Sigmoid colon (tissue), 7 donors: ENCODE measurements around the gene TSKU. TPM values are rescaled to one million over a fixed set of nuclear protein-coding genes. Genes with fewer than 3 reads are reported as not detected.
A peak's percentile ranks its signal among the peaks of the same experiment; 100 is the strongest.

Experiments used
- DNase-seq: peaks from one replicate; pipeline ENCODE4 v3.0.0-alpha.2; 2019
- H3K27ac ChIP-seq, 4 donors: fragments of 200-600 bp; sonication (generic); one replicate each; pipeline ENCODE4 v1.5.1; 2016 to 2019; ENCODE audit warnings: mild to moderate bottlenecking in 1 of 4
- H3K27me3 ChIP-seq, 3 donors: fragments of 200-600 bp; sonication (generic); one replicate each; pipeline ENCODE4 v1.5.1; 2019; ENCODE audit warnings: mild to moderate bottlenecking in 1 of 3
- H3K36me3 ChIP-seq, 4 donors: fragments of 200-600 bp; sonication (generic); one replicate each; pipeline ENCODE4 v1.5.1; 2016 to 2019
- H3K4me1 ChIP-seq, 4 donors: fragments of 200-600 bp; sonication (generic); one replicate each; pipeline ENCODE4 v1.5.1; 2017 to 2019
- H3K4me3 ChIP-seq, 4 donors: fragments of 200-600 bp; sonication (generic); one replicate each; pipeline ENCODE4 v1.5.1; 2017 to 2019; ENCODE audit warnings: mild to moderate bottlenecking in 2 of 4, moderate library complexity in 1 of 4
- H3K9me3 ChIP-seq, 4 donors: fragments of 200-600 bp in 3 of 4; sonication (generic) in 3 of 4; one replicate each; pipeline versions ENCODE4 v1.5.1 to v1.6.1; 2013 to 2019
- CTCF ChIP-seq, 4 experiments: fragments of 450-650 bp in 3 of 4; fragments of 200-600 bp in 1 of 4; IDR thresholded peaks; one replicate each; pipeline ENCODE4 v1.5.1; 2016 to 2019; ENCODE audit warnings: antibody characterized with exemption in 4 of 4, mild to moderate bottlenecking in 3 of 4, moderate library complexity in 2 of 4
- EP300 ChIP-seq, 4 donors: sonication (generic); formaldehyde crosslinking; IDR thresholded peaks; one replicate each; pipeline ENCODE4 v1.6.1; 2017; ENCODE audit warnings: antibody characterized with exemption in 4 of 4
- POLR2A ChIP-seq, 2 donors: fragments of 450-650 bp; IDR thresholded peaks; one replicate each; pipeline ENCODE4 v1.6.1; 2016; ENCODE audit warnings: antibody characterized with exemption in 2 of 2, mild to moderate bottlenecking in 2 of 2, moderate library complexity in 2 of 2
- POLR2AphosphoS5 ChIP-seq, 4 donors: sonication (generic); formaldehyde crosslinking; IDR thresholded peaks; one replicate each; pipeline ENCODE4 v1.6.1; 2017; ENCODE audit warnings: antibody characterized with exemption in 4 of 4
- WGBS, 2 donors: extraction: QIAGEN DNeasy Blood & Tissue Kit; methylation state at CpG; one replicate each; pipeline ENCODE4 v1.1.7; 2013; 5-methylcytosine and 5-hydroxymethylcytosine counted together
- intact Hi-C: fragments of 100-400 bp; cut with DNase I; formaldehyde crosslinking; loops from one replicate; pipeline ENCODE4 v1.15.1; 2023
- polyA plus RNA-seq, 3 donors: library from polyadenylated mRNA; stranded (reverse); fragments of 200-250 nt; gene quantifications; one replicate each; pipeline ENCODE4 v1.2.3, GENCODE V29; 2013
- total RNA-seq, 4 donors: library from RNA; depleted of rRNA; stranded (reverse); fragments of >200 nt; gene quantifications; one replicate each; pipeline ENCODE4 v1.1.0, GENCODE V29; 2016
- donor health status: healthy with polysubstance abuse.
- donor health status: Bipolar disorder and iron deficiency.
- donor health status: healthy.

TSKU gene
- total and polyA plus RNA-seq, 7 donors, result 12.8 to 24.6 (median 20.4) TPM

- WGBS, 2 donors, result 72 to 83% methylated on average over 4 of the region's 4 CpGs
- TF ChIP-seq EP300 (IDR thresholded peaks at IDR 0.05) (no peak), POLR2A (IDR thresholded peaks at IDR 0.05) (no peak), POLR2AphosphoS5 (IDR thresholded peaks at IDR 0.05) (no peak), CTCF (IDR thresholded peaks at IDR 0.05) (no peak)
- Histone ChIP-seq H3K36me3 (no peaks in the 10 kb centered on the region), H3K4me3 (no peak overlapping the region), H3K27me3 (no peaks in the 10 kb centered on the region), H3K4me1 (peaks cover 0 to 13% (median 10%) of the 10 kb centered on the region in 4 donors), H3K27ac (no peak overlapping the region), H3K9me3 (no peaks in the 10 kb centered on the region)
- DNase-seq, result no peak
- intact Hi-C loops, result no loop called here
Observed at GRCh38 chr11:76760236-76760635, 22.9 kb upstream of the TSKU start.

DNA sequence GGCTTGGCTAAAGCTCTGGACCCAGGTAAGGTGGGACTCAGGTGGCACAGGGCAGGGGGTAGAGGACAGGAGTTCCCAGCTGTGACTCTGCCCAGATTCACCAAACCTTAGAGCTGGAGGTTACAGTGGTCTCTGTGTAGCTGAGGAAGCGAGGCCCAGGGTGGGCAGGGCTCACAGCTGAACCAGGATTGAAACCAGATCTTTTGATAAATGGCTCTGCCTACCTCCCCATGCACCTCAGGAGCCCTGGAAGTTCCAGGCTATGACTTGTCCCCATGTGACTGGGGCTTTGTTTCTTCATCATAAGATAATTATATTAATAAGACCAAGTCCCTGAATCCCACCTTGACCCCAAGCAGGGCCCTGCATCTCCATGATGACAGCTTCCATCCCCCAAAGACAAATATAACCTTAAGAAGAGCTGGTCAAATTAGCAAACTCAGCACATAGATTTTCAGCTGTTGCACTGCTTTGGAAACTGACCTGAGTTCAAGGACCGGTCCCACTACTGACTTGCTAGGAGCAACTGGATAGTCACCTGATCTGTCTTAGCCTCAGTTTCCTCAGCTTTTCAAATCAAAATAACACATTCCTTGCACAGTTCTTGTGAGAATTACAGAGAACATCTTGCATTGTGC is 21.3 kb upstream of the TSKU start:
- no peak for TF ChIP-seq EP300 (IDR thresholded peaks at IDR 0.05)
- TF ChIP-seq POLR2A (IDR thresholded peaks at IDR 0.05), result no peak
- no peak for TF ChIP-seq CTCF (IDR thresholded peaks at IDR 0.05)
- TF ChIP-seq POLR2AphosphoS5 (IDR thresholded peaks at IDR 0.05), result no peak
- intact Hi-C loops, result no loop called here
- DNase-seq, result peak; percentile 36
- WGBS, 2 donors, result 92 to 95% methylated on average over 2 of the region's 2 CpGs
- Histone ChIP-seq H3K9me3 (no peaks in the 10 kb centered on the region), H3K27me3 (no peaks in the 10 kb centered on the region), H3K4me3 (no peak overlapping the region), H3K4me1 (peaks cover 0 to 13% (median 10%) of the 10 kb centered on the region in 4 donors), H3K36me3 (no peaks in the 10 kb centered on the region), H3K27ac (no peak overlapping the region)

DNA sequence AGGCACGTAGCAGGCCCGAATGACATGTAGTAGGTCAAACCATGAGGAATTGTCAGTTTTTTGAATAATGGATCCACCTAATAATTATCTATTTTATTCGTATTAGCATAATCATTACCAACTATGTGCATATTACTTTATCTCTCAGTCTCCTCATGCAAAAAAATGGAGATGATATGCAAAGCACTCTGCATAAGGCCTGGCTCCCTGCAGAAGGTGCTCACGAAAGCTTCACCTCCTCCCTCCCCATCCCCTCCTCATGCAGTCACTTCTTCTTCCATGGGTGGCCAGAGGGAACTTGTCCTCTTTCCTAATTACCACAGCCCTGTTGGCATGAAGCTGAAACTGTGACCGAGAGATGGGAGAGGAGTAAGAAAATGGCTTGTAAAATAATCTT is 20.8 kb upstream of the TSKU start:
- Histone ChIP-seq H3K9me3 (no peaks in the 10 kb centered on the region), H3K27me3 (no peaks in the 10 kb centered on the region), H3K4me1 (peaks cover 0 to 13% (median 11%) of the 10 kb centered on the region in 4 donors), H3K27ac (no peak overlapping the region), H3K4me3 (no peak overlapping the region), H3K36me3 (no peaks in the 10 kb centered on the region)
- DNase-seq, result peak; percentile 6
- WGBS, 2 donors, result 94% methylated on average over 5 of the region's 5 CpGs
- TF ChIP-seq POLR2AphosphoS5 (IDR thresholded peaks at IDR 0.05) (no peak), CTCF (IDR thresholded peaks at IDR 0.05) (no peak), EP300 (IDR thresholded peaks at IDR 0.05) (no peak), POLR2A (IDR thresholded peaks at IDR 0.05) (no peak)
- intact Hi-C loops, result no loop called here

DNA sequence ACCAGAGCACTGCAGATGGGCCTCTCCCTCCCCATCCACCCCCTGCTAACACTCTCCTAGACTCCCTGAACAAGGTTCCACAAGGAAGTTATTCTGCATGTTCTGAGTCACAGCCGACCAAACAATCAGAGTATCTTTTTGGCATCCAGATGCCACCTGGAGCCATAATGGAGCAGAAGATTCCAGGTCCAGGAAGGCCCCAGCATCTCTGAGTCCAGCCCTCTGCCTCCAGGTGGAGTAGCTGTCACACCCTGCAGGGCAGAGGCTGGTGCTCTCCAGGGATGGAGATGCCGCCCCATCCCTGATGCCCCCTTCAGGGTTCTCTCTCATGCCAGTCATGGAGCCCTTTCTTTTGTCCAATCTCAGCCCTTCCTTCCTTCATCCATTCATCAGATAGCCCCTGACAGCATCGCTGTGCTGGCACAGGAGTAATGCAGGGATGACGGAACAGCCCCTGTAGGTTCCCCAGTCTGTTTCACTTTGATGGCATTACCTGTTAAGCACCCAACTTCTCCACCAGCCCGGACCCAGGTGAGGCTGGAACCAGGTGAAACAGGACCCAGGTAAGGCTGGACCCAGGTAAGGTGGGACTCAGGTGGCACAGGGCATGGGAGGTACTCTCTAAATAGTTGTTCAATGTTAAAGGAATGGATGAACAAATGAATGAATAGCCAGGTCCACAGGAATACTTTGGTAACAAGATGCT is 20.1 kb upstream of the TSKU start:
- intact Hi-C loops, result no loop called here

More for the DNA sequence above, 20.1 kb upstream of the TSKU start:
- Histone ChIP-seq H3K36me3 (no peaks in the 10 kb centered on the region), H3K27ac (peak overlapping the region in 1 of 4 donors; percentile 9), H3K4me1 (peaks cover 0 to 18% (median 16%) of the 10 kb centered on the region in 4 donors), H3K4me3 (no peak overlapping the region), H3K9me3 (no peaks in the 10 kb centered on the region), H3K27me3 (no peaks in the 10 kb centered on the region)
- no peak for TF ChIP-seq CTCF (IDR thresholded peaks at IDR 0.05)
- TF ChIP-seq POLR2AphosphoS5 (IDR thresholded peaks at IDR 0.05), result no peak
- no peak for TF ChIP-seq EP300 (IDR thresholded peaks at IDR 0.05)
- TF ChIP-seq POLR2A (IDR thresholded peaks at IDR 0.05), result no peak
- WGBS, 2 donors, result 76 to 85% methylated on average over 5 of the region's 5 CpGs
- peak; percentile 53 for DNase-seq
